Hepatocyte (in vitro differentiated cells): ENCODE data around the gene CCDC85C.

Source experiments
- EZH2 ChIP-seq: fragments of 200-600 bp; sonication (generic); IDR thresholded peaks from 2 replicates; pipeline ENCODE4 v1.6.1; 2016; ENCODE audit warnings: antibody characterized with exemption, mild to moderate bottlenecking, borderline replicate concordance
- EZH2phosphoT487 ChIP-seq: fragments of 200-600 bp; sonication (generic); IDR thresholded peaks from one replicate; pipeline ENCODE4 v1.6.1; 2018; ENCODE audit warnings: antibody characterized with exemption, mild to moderate bottlenecking, low read depth, moderate library complexity; ENCODE audit not compliant: unreplicated experiment, severe bottlenecking
- TF ChIP-seq, protein P1 (sequence below): fragments of 200-600 bp; sonication (generic); IDR thresholded peaks from 2 replicates; pipeline ENCODE4 v1.5.1; 2016; ENCODE audit warnings: antibody characterized with exemption, mild to moderate bottlenecking; ENCODE audit not compliant: poor library complexity

GRCh38 chr14:99522934-99523703, 80.9 kb downstream of the CCDC85C start:
- TF ChIP-seq, protein P1, sequence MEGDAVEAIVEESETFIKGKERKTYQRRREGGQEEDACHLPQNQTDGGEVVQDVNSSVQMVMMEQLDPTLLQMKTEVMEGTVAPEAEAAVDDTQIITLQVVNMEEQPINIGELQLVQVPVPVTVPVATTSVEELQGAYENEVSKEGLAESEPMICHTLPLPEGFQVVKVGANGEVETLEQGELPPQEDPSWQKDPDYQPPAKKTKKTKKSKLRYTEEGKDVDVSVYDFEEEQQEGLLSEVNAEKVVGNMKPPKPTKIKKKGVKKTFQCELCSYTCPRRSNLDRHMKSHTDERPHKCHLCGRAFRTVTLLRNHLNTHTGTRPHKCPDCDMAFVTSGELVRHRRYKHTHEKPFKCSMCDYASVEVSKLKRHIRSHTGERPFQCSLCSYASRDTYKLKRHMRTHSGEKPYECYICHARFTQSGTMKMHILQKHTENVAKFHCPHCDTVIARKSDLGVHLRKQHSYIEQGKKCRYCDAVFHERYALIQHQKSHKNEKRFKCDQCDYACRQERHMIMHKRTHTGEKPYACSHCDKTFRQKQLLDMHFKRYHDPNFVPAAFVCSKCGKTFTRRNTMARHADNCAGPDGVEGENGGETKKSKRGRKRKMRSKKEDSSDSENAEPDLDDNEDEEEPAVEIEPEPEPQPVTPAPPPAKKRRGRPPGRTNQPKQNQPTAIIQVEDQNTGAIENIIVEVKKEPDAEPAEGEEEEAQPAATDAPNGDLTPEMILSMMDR: no peak
- no peak for TF ChIP-seq EZH2
- no peak for TF ChIP-seq EZH2phosphoT487
